K562 (cell line): ENCODE results near the gene NDUFA6. TPM values are rescaled to one million over a fixed set of nuclear protein-coding genes. Genes with fewer than 3 reads are reported as not detected.

Experiments used
- ATAC-seq: fragments of 200-7000 bp; cut with Tn5 transposase; 3 replicates; pipeline ENCODE4 v1.9.1; 2020; ENCODE audit warnings: moderate library complexity
- BruUV-seq: library from RNA; stranded (reverse); fragments of 400-500 nt; replicated peaks from 2 replicates; lab custom pipeline; 2021; lab: Mats Ljungman, UMichigan
- CTCF ChIA-PET: fragments of 300-600 bp; formaldehyde crosslinking; extraction: SDS; loops from one replicate; lab custom pipeline; 2021; ENCODE audit warnings: low intra/inter-chr PET ratio; lab: Yijun Ruan, JAX
- POLR2A ChIA-PET: fragments of 300-600, 350-650 bp; sonication (Branson Sonifier 250); formaldehyde crosslinking; extraction: SDS; loops from one replicate; lab custom pipeline; 2021; ENCODE audit warnings: antibody characterized with exemption, inconsistent platforms; lab: Yijun Ruan, JAX
- DNase-seq, 4 experiments: peaks; one replicate each; pipeline versions ENCODE4 v3.0.0 to v3.0.0-alpha.2; 2011 to 2018; ENCODE audit warnings: low spot score in 3 of 4, mixed read lengths in 3 of 4; ENCODE audit errors: extremely low read depth in 1 of 4
- FAIRE-seq: peaks from 2 replicates; lab custom pipeline; 2011; peaks lifted over from hg19 to GRCh38; lab: Jason Lieb, UNC
- H2AFZ ChIP-seq: 2 replicates; pipeline ENCODE4 v1.6.0; 2011; ENCODE audit warnings: low read depth, low read length, control low read depth, inconsistent platforms
- H3K27ac ChIP-seq: fragments of 200-600 bp; 3 replicates; pipeline ENCODE4 v1.8.0; 2011; ENCODE audit warnings: low read depth, mild to moderate bottlenecking, control low read depth, inconsistent platforms, low read length, moderate library complexity, mixed read lengths; ENCODE audit errors: extremely low read depth
- H3K27me3 ChIP-seq, 2 experiments: fragments of 300-600 bp in 1 of 2; 2 replicates in 1 of 2; 3 replicates in 1 of 2; pipeline versions ENCODE4 v1.6.0 to v1.8.0; 2011; ENCODE audit warnings: inconsistent platforms in 2 of 2, low read length in 2 of 2, mild to moderate bottlenecking in 1 of 2, mixed read lengths in 1 of 2, moderate library complexity in 1 of 2; ENCODE audit not compliant: control insufficient read depth in 2 of 2, insufficient read depth in 2 of 2
- H3K36me3 ChIP-seq: fragments of 300-600 bp; 3 replicates; pipeline ENCODE4 v1.8.0; 2011; ENCODE audit warnings: mild to moderate bottlenecking, low read length, inconsistent platforms; ENCODE audit not compliant: control insufficient read depth, insufficient read depth
- H3K4me1 ChIP-seq, 2 experiments: fragments of 200-600 bp in 1 of 2; replicated peaks in 1 of 2; 2 replicates in 1 of 2; 3 replicates in 1 of 2; pipeline versions ENCODE4 v1.5.1 to v1.8.0; 2011; ENCODE audit warnings: inconsistent platforms in 2 of 2, low read length in 2 of 2, mild to moderate bottlenecking in 1 of 2, mixed read lengths in 1 of 2, moderate library complexity in 1 of 2; ENCODE audit not compliant: control insufficient read depth in 2 of 2, insufficient read depth in 2 of 2
- H3K4me2 ChIP-seq: 2 replicates; pipeline ENCODE4 v1.6.1; 2011; ENCODE audit warnings: low read length, control low read depth, inconsistent platforms, mixed read lengths; ENCODE audit not compliant: insufficient read depth
- H3K4me3 ChIP-seq: fragments of 200-600 bp; sonication (generic), shearing (Covaris generic); 2 replicates; pipeline ENCODE4 v1.5.1; 2016; ENCODE audit warnings: control low read depth, inconsistent platforms
- H3K79me2 ChIP-seq: fragments of 200-600 bp; 3 replicates; pipeline ENCODE4 v1.8.0; 2011; ENCODE audit warnings: low read length, inconsistent platforms; ENCODE audit not compliant: control insufficient read depth, insufficient read depth
- H3K9ac ChIP-seq, 2 experiments: 2 replicates each; pipeline versions ENCODE4 v1.6.0 to v1.6.1; 2011; ENCODE audit warnings: low read depth in 2 of 2, low read length in 2 of 2, control low read depth in 1 of 2, inconsistent platforms in 1 of 2, mild to moderate bottlenecking in 1 of 2, mixed read lengths in 1 of 2; ENCODE audit not compliant: insufficient read depth in 1 of 2
- H3K9me1 ChIP-seq: one replicate; pipeline ENCODE4 v1.6.0; 2011; ENCODE audit warnings: inconsistent platforms, mild to moderate bottlenecking, low read length, moderate library complexity; ENCODE audit not compliant: control insufficient read depth, insufficient read depth
- H3K9me3 ChIP-seq: replicated peaks from 2 replicates; pipeline ENCODE4 v1.5.1; 2011; ENCODE audit warnings: low read depth, low read length, inconsistent platforms; ENCODE audit not compliant: control insufficient read depth, insufficient read depth
- H4K20me1 ChIP-seq: replicated peaks from 2 replicates; pipeline ENCODE4 v1.6.1; 2011; ENCODE audit warnings: low read length, inconsistent platforms, mixed read lengths; ENCODE audit not compliant: control insufficient read depth, insufficient read depth
- ARHGAP35 ChIP-seq: fragments of 450-650 bp; IDR thresholded peaks from 2 replicates; pipeline ENCODE4 v1.6.1; 2018; ENCODE audit not compliant: partially characterized antibody
- ATF1 ChIP-seq, 2 experiments: fragments of 450-650 bp in 1 of 2; IDR thresholded peaks; 2 replicates each; pipeline ENCODE4 v1.6.1; 2016; ENCODE audit warnings: missing compliant biosample characterization in 1 of 2, missing genetic modification characterization in 1 of 2
- CCNT2 ChIP-seq: IDR thresholded peaks from 2 replicates; pipeline ENCODE4 v1.6.1; 2011; ENCODE audit warnings: borderline replicate concordance, low read depth, mild to moderate bottlenecking, moderate library complexity, mixed read lengths, low read length; ENCODE audit not compliant: insufficient read length; ENCODE audit errors: extremely low read depth
- CTBP1 ChIP-seq: fragments of 450-650 bp; IDR thresholded peaks from 2 replicates; pipeline ENCODE4 v1.6.1; 2016; ENCODE audit warnings: borderline replicate concordance
- DMBX1 ChIP-seq: fragments of 250-450 bp; sonication (Bioruptor Pico); IDR thresholded peaks from 2 replicates; pipeline ENCODE4 v1.8.0; 2022; ENCODE audit warnings: inconsistent platforms, mild to moderate bottlenecking, moderate library complexity, borderline replicate concordance
- FOXJ2 ChIP-seq: fragments of 200-800 bp; sonication (Bioruptor generic); IDR thresholded peaks from 2 replicates; pipeline ENCODE4 v1.6.1; 2016; ENCODE audit warnings: missing genetic modification characterization, missing compliant biosample characterization
- KDM4B ChIP-seq, 2 experiments: fragments of 450-650 bp in 1 of 2; sonication (generic) in 1 of 2; IDR thresholded peaks; 2 replicates each; pipeline ENCODE4 v1.6.1; 2016 to 2017; ENCODE audit warnings: borderline replicate concordance in 2 of 2, antibody characterized with exemption in 1 of 2, low read depth in 1 of 2, mild to moderate bottlenecking in 1 of 2
- KHSRP ChIP-seq: fragments of 450-650 bp; IDR thresholded peaks from 2 replicates; pipeline ENCODE4 v1.6.1; 2017
- KLF10 ChIP-seq: fragments of 250-450 bp; sonication (Bioruptor Pico); IDR thresholded peaks from 2 replicates; pipeline ENCODE4 v1.6.1; 2021; ENCODE audit warnings: matching md5 sums
- MAX ChIP-seq: sonication (generic); formaldehyde crosslinking; IDR thresholded peaks from 2 replicates; pipeline ENCODE4 v1.9.0; 2022; ENCODE audit warnings: mild to moderate bottlenecking, missing genetic modification reagents
- RFX7 ChIP-seq: fragments of 250-450 bp; sonication (Bioruptor Pico); IDR thresholded peaks from 2 replicates; pipeline ENCODE4 v1.5.1; 2021; ENCODE audit warnings: mild to moderate bottlenecking
- SAFB ChIP-seq: fragments of 200-400 bp; formaldehyde crosslinking; IDR thresholded peaks from 2 replicates; pipeline ENCODE4 v1.6.1; 2017; ENCODE audit warnings: low read depth, low read length, borderline replicate concordance
- SMAD3 ChIP-seq: fragments of 450-650 bp; formaldehyde crosslinking; conservative IDR thresholded peaks from 2 replicates; pipeline ENCODE4 v1.4.0; 2020; ENCODE audit warnings: mild to moderate bottlenecking
- SNRNP70 ChIP-seq: fragments of 200-400 bp; formaldehyde crosslinking; optimal IDR thresholded peaks from 2 replicates; pipeline ENCODE3; 2017; ENCODE audit warnings: low read depth, low read length
- TCF7 ChIP-seq: sonication (generic); IDR thresholded peaks from 2 replicates; pipeline ENCODE4 v1.6.1; 2016; ENCODE audit warnings: antibody characterized with exemption, borderline replicate concordance
- VEZF1 ChIP-seq: fragments of 200-800 bp; sonication (Bioruptor generic); IDR thresholded peaks from 2 replicates; pipeline ENCODE4 v1.6.1; 2017; ENCODE audit warnings: missing genetic modification characterization, missing compliant biosample characterization
- YY1 ChIP-seq, 3 experiments: IDR thresholded peaks; 2 replicates each; pipeline ENCODE4 v1.6.1; 2011; ENCODE audit warnings: low read length in 2 of 3, mild to moderate bottlenecking in 2 of 3, moderate library complexity in 2 of 3, borderline replicate concordance in 1 of 3, control low read depth in 1 of 3, low read depth in 1 of 3; ENCODE audit not compliant: insufficient read depth in 3 of 3, insufficient replicate concordance in 2 of 3, control insufficient read depth in 1 of 3, insufficient read length in 1 of 3; ENCODE audit errors: extremely low read depth in 1 of 3
- ZNF121 ChIP-seq: sonication (generic); formaldehyde crosslinking; conservative IDR thresholded peaks from 2 replicates; pipeline ENCODE4 v1.8.0; 2022; ENCODE audit warnings: missing genetic modification reagents
- ZNF134 ChIP-seq: fragments of 250-450 bp; sonication (Bioruptor Pico); conservative IDR thresholded peaks from 2 replicates; pipeline ENCODE4 v1.4.0; 2020
- WGBS: fragments of 100-300 bp; shearing (Covaris generic); methylation state at CpG from one replicate; pipeline ENCODE4 v1.1.6; 2016; ENCODE audit warnings: low coverage, mixed read lengths; ENCODE audit not compliant: insufficient coverage; ENCODE audit errors: missing lambda C conversion rate; 5-methylcytosine and 5-hydroxymethylcytosine counted together
- in situ Hi-C: fragments of 300-500 bp; cut with MboI; formaldehyde crosslinking; loops from 4 replicates; pipeline ENCODE4 v1.15.0; 2018; ENCODE audit warnings: inconsistent platforms, mixed read lengths
- intact Hi-C: fragments of 100-400 bp; cut with micrococcal nuclease; formaldehyde crosslinking; loops from 2 replicates; pipeline ENCODE4 v1.14.2; 2022
- polyA plus RNA-seq, 8 experiments: library from polyadenylated mRNA; depleted of rRNA in 4 of 8; stranded (reverse) in 5 of 8; unstranded in 3 of 8; fragments of >200 nt; fragmentation: Nextera tagmentation in 2 of 8; fragmentation: Illumina TruSeq in 1 of 8; extraction: Ambion mirVana in 2 of 8; extraction: Trizol in 1 of 8; gene quantifications; 2 replicates each; pipeline versions ENCODE4 v1.2.1 to v1.2.3, GENCODE V29; 2011 to 2014; ENCODE audit warnings: inconsistent platforms in 1 of 8, missing spikeins in 1 of 8
- total RNA-seq, 7 experiments: library from RNA; depleted of rRNA in 6 of 7; stranded (reverse); fragments of >200 nt in 6 of 7; fragmentation: Illumina TruSeq in 2 of 7; extraction: Trizol in 2 of 7; gene quantifications; 2 replicates each; pipeline versions ENCODE4 v1.2.1 to v1.2.3, GENCODE V29; 2011 to 2021; ENCODE audit warnings: low replicate concordance in 1 of 7

The NDUFA6 gene
- total and polyA plus RNA-seq, 9 of the 15 experiments (the other 6 are each of a cell fraction or from before 2014, with no cell fraction given), result 90.0 to 474 (median 128) TPM

GRCh38 chr22:42079319-42080251 lies 11.0 kb downstream of the NDUFA6 start, which contains the start of gene SMDT1:
Gene SMDT1 (plus strand): TSS chr22:42079700. CDS start chr22:42079769, 69 bp downstream.
- intact Hi-C loops, result loop anchor here (10.0 kb wide), 1 partner anchor 115 kb away; the partner anchor contains the start of gene SEPTIN3
- Histone ChIP-seq H3K27me3 (no peaks in the 10 kb centered on the region), H3K9me3 (no peaks in the 10 kb centered on the region), H3K9ac (peak within 1 kb of the TSS; percentile 91 to 96), H3K27ac (peak within 1 kb of the TSS; percentile 95), H3K9me1 (no peaks in the 10 kb centered on the region), H2AFZ (peak within 1 kb of the TSS; percentile 96), H3K4me2 (peak within 1 kb of the TSS; percentile 93), H3K36me3 (peaks cover 24% of the 10 kb centered on the region; the same call in 2 of the 3 replicates), H3K4me1 (peaks cover 11 to 18% of the 10 kb centered on the region in 2 experiments), H4K20me1 (no peaks in the 10 kb centered on the region), H3K79me2 (peaks cover 15% of the 10 kb centered on the region), H3K4me3 (peak within 1 kb of the TSS; percentile 59)
- ATAC-seq, result peak; percentile 96
- POLR2A ChIA-PET, result interaction anchor here (1.2 to 3.8 kb wide), 3 partner anchors 10 to 536 kb away, joined by 5 to 43 read pairs (median 5); partner anchors contain the start of genes NDUFA6 and POLDIP3
- DNase-seq, result peak; percentile 89 to 98 (median 94)
- WGBS, result under 1% methylated on average over 57 of the region's 71 CpGs
- CTCF ChIA-PET, result no interaction called here
- FAIRE-seq, result peak; percentile 98
- in situ Hi-C loops, result no loop called here
- BruUV-seq, result TSS peak; percentile 67
- peak; percentile 54 for TF ChIP-seq ZNF134
- TF ChIP-seq SMAD3 (CRISPR knock-in tag), result peak; percentile 89
- no peak for TF ChIP-seq KLF10 (CRISPR knock-in tag)
- TF ChIP-seq CTBP1, result peak; percentile 66; the same call in 1 of the 2 replicates
- TF ChIP-seq KHSRP, result no peak
- TF ChIP-seq RFX7 (CRISPR knock-in tag), result 0 out of 2 replicates have a peak, but pooled peaks have one; percentile 20
- peak; percentile 85 to 94 (median 91) for TF ChIP-seq YY1 (IDR thresholded peaks at IDR 0.05; ENCODE audit: borderline replicate concordance in 1 of 3, control insufficient read depth in 1 of 3, extremely low read depth in 1 of 3, insufficient read depth in 3 of 3, insufficient read length in 1 of 3, insufficient replicate concordance in 2 of 3, low read depth in 1 of 3, low read length in 2 of 3)
- TF ChIP-seq MAX (CRISPR knock-in tag), result peak; percentile 75
- TF ChIP-seq VEZF1 (CRISPR knock-in tag), result peak; percentile 84
- no peak for TF ChIP-seq ZNF121 (CRISPR knock-in tag)
- TF ChIP-seq DMBX1, result peak; percentile 83
- TF ChIP-seq KDM4B (IDR thresholded peaks at IDR 0.05; ENCODE audit: borderline replicate concordance in 2 of 2, low read depth in 1 of 2), result 0 out of 4 replicates have a peak, but pooled peaks of 1 of the 2 experiments have one; percentile 81
- no peak for TF ChIP-seq SNRNP70
- TF ChIP-seq SAFB, result peak; percentile 65; the same call in 1 of the 2 replicates
- peak; percentile 55 for TF ChIP-seq ARHGAP35
- TF ChIP-seq FOXJ2 (tag), result peak; percentile 42; the same call in 1 of the 2 replicates
- 0 out of 2 replicates have a peak, but pooled peaks have one; percentile 35 for TF ChIP-seq TCF7
- no peak for TF ChIP-seq ATF1 (CRISPR knock-in tag; IDR thresholded peaks at IDR 0.05)
- TF ChIP-seq ATF1 (tag; IDR thresholded peaks at IDR 0.05), result peak; percentile 91
- peak; percentile 82 for TF ChIP-seq CCNT2
